K562 (cell line): ENCODE results near the gene NRN1L. TPM values are rescaled to one million over a fixed set of nuclear protein-coding genes. Genes with fewer than 3 reads are reported as not detected.

Experiments
- ETV6 ChIP-seq, 3 experiments: fragments of 150-350 bp in 1 of 3; sonication (generic) in 1 of 3; formaldehyde crosslinking in 1 of 3; IDR thresholded peaks; 2 replicates each; pipeline versions ENCODE4 v1.6.1 to v1.8.0; 2014 to 2022; ENCODE audit warnings: borderline replicate concordance in 2 of 3, low read depth in 2 of 3, antibody characterized with exemption in 1 of 3, low read length in 1 of 3, mild to moderate bottlenecking in 1 of 3, missing genetic modification reagents in 1 of 3
- HBP1 ChIP-seq: fragments of 450-650 bp; formaldehyde crosslinking; IDR thresholded peaks from 2 replicates; pipeline ENCODE4 v1.4.0; 2022; ENCODE audit warnings: missing genetic modification characterization
- KDM2B ChIP-seq: fragments of 250-450 bp; sonication (Bioruptor Pico); IDR thresholded peaks from 2 replicates; pipeline ENCODE4 v1.8.0; 2021; ENCODE audit warnings: mild to moderate bottlenecking, moderate library complexity
- OTX1 ChIP-seq: fragments of 450-650 bp; formaldehyde crosslinking; IDR thresholded peaks from 2 replicates; pipeline ENCODE4 v1.4.0; 2022; ENCODE audit warnings: mild to moderate bottlenecking
- PYGO2 ChIP-seq: fragments of 450-650 bp; IDR thresholded peaks from 2 replicates; pipeline ENCODE4 v1.6.1; 2016; ENCODE audit warnings: mild to moderate bottlenecking, missing genetic modification characterization, moderate library complexity, missing compliant biosample characterization
- RBBP5 ChIP-seq: fragments of 200-600 bp; sonication (generic); IDR thresholded peaks from 2 replicates; pipeline ENCODE4 v1.6.1; 2012; ENCODE audit warnings: borderline replicate concordance, mild to moderate bottlenecking, low read length, control low read depth, inconsistent platforms; ENCODE audit not compliant: insufficient read depth, poor library complexity, severe bottlenecking
- STAT5B ChIP-seq: fragments of 250-450 bp; sonication (Bioruptor Pico); IDR thresholded peaks from 2 replicates; pipeline ENCODE4 v1.8.0; 2021; ENCODE audit warnings: mild to moderate bottlenecking, inconsistent platforms
- ZBTB1 ChIP-seq: sonication (generic); formaldehyde crosslinking; IDR thresholded peaks from 2 replicates; pipeline ENCODE4 v1.8.1; 2023; ENCODE audit warnings: missing genetic modification reagents, low read depth, mild to moderate bottlenecking, borderline replicate concordance
- ZFPM2 ChIP-seq: fragments of 250-450 bp; sonication (Bioruptor Pico); IDR thresholded peaks from 2 replicates; pipeline ENCODE4 v1.5.1; 2022; ENCODE audit warnings: mild to moderate bottlenecking
- ZNF609 ChIP-seq: sonication (generic); formaldehyde crosslinking; IDR thresholded peaks from 2 replicates; pipeline ENCODE4 v1.8.1; 2023; ENCODE audit warnings: missing genetic modification reagents, mild to moderate bottlenecking, borderline replicate concordance
- ZNF764 ChIP-seq: fragments of 250-450 bp; sonication (Bioruptor Pico); IDR thresholded peaks from 2 replicates; pipeline ENCODE4 v1.4.0; 2020; ENCODE audit warnings: low read depth, mild to moderate bottlenecking, moderate library complexity
- ZSCAN29 ChIP-seq: fragments of 450-650 bp; IDR thresholded peaks from 2 replicates; pipeline ENCODE4 v1.6.1; 2017
- polyA plus RNA-seq, 8 experiments: library from polyadenylated mRNA; depleted of rRNA in 4 of 8; stranded (reverse) in 5 of 8; unstranded in 3 of 8; fragments of >200 nt; fragmentation: Nextera tagmentation in 2 of 8; fragmentation: Illumina TruSeq in 1 of 8; extraction: Ambion mirVana in 2 of 8; extraction: Trizol in 1 of 8; gene quantifications; 2 replicates each; pipeline versions ENCODE4 v1.2.1 to v1.2.3, GENCODE V29; 2011 to 2014; ENCODE audit warnings: inconsistent platforms in 1 of 8, missing spikeins in 1 of 8
- total RNA-seq, 7 experiments: library from RNA; depleted of rRNA in 6 of 7; stranded (reverse); fragments of >200 nt in 6 of 7; fragmentation: Illumina TruSeq in 2 of 7; extraction: Trizol in 2 of 7; gene quantifications; 2 replicates each; pipeline versions ENCODE4 v1.2.1 to v1.2.3, GENCODE V29; 2011 to 2021; ENCODE audit warnings: low replicate concordance in 1 of 7
- TF ChIP-seq, protein P1 (sequence below): fragments of 250-450 bp; sonication (Bioruptor Pico); IDR thresholded peaks from 2 replicates; pipeline ENCODE4 v1.4.0; 2020; ENCODE audit warnings: mild to moderate bottlenecking, moderate library complexity, borderline replicate concordance
- TF ChIP-seq, protein P2 (sequence below): fragments of 250-450 bp; sonication (Bioruptor Pico); IDR thresholded peaks from 2 replicates; pipeline ENCODE4 v1.5.0; 2021; ENCODE audit warnings: mild to moderate bottlenecking, borderline replicate concordance

The NRN1L gene
- total and polyA plus RNA-seq, 9 of the 15 experiments (the other 6 are each of a cell fraction or from before 2014, with no cell fraction given) = 0.22 to 0.86 (median 0.61) TPM; not detected in 5

GRCh38 chr16:67935402-67936123 is 50.9 kb downstream of the NRN1L start (continued):
- TF ChIP-seq RBBP5 = peak; percentile 77
- TF ChIP-seq ZSCAN29 = peak; percentile 73
- peak; percentile 85; the same call in 1 of the 2 replicates for TF ChIP-seq KDM2B (CRISPR knock-in tag)
- TF ChIP-seq ZNF609 = no peak
- peak; percentile 77 for TF ChIP-seq OTX1
- TF ChIP-seq STAT5B (CRISPR knock-in tag) = no peak
- TF ChIP-seq ZFPM2 (CRISPR knock-in tag) = 0 out of 2 replicates have a peak, but pooled peaks have one; percentile 5
- TF ChIP-seq HBP1 (CRISPR knock-in tag) = peak; percentile 52; the same call in 1 of the 2 replicates
- TF ChIP-seq ZNF764 (CRISPR knock-in tag) = peak; percentile 61
- TF ChIP-seq PYGO2 (tag) = no peak
- TF ChIP-seq, protein P1, sequence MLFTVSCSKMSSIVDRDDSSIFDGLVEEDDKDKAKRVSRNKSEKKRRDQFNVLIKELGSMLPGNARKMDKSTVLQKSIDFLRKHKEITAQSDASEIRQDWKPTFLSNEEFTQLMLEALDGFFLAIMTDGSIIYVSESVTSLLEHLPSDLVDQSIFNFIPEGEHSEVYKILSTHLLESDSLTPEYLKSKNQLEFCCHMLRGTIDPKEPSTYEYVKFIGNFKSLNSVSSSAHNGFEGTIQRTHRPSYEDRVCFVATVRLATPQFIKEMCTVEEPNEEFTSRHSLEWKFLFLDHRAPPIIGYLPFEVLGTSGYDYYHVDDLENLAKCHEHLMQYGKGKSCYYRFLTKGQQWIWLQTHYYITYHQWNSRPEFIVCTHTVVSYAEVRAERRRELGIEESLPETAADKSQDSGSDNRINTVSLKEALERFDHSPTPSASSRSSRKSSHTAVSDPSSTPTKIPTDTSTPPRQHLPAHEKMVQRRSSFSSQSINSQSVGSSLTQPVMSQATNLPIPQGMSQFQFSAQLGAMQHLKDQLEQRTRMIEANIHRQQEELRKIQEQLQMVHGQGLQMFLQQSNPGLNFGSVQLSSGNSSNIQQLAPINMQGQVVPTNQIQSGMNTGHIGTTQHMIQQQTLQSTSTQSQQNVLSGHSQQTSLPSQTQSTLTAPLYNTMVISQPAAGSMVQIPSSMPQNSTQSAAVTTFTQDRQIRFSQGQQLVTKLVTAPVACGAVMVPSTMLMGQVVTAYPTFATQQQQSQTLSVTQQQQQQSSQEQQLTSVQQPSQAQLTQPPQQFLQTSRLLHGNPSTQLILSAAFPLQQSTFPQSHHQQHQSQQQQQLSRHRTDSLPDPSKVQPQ = no peak
- no peak; the same call in 1 of the 2 replicates for TF ChIP-seq ZBTB1 (CRISPR knock-in tag)
- no peak for TF ChIP-seq ETV6 (IDR thresholded peaks at IDR 0.05; ENCODE audit: borderline replicate concordance in 1 of 2, low read depth in 2 of 2, low read length in 1 of 2)
- TF ChIP-seq ETV6 (CRISPR knock-in tag; IDR thresholded peaks at IDR 0.05; ENCODE audit: borderline replicate concordance) = no peak
- TF ChIP-seq, protein P2, sequence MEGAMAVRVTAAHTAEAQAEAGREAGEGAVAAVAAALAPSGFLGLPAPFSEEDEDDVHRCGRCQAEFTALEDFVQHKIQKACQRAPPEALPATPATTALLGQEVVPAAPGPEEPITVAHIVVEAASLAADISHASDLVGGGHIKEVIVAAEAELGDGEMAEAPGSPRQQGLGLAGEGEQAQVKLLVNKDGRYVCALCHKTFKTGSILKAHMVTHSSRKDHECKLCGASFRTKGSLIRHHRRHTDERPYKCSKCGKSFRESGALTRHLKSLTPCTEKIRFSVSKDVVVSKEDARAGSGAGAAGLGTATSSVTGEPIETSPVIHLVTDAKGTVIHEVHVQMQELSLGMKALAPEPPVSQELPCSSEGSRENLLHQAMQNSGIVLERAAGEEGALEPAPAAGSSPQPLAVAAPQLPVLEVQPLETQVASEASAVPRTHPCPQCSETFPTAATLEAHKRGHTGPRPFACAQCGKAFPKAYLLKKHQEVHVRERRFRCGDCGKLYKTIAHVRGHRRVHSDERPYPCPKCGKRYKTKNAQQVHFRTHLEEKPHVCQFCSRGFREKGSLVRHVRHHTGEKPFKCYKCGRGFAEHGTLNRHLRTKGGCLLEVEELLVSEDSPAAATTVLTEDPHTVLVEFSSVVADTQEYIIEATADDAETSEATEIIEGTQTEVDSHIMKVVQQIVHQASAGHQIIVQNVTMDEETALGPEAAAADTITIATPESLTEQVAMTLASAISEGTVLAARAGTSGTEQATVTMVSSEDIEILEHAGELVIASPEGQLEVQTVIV (CRISPR knock-in tag) = peak; percentile 8; the same call in 1 of the 2 replicates
